Trophoblast cell (in vitro differentiated cells and primary cell): Measurements from ENCODE around the gene WDR37.

Source experiments
- DNase-seq, 2 donors: peaks; one replicate each; pipeline ENCODE4 v3.0.0-alpha.2; 2016
- H2AFZ ChIP-seq: 2 replicates; pipeline ENCODE4 v1.6.1; 2013; ENCODE audit warnings: low read length, moderate library complexity, mild to moderate bottlenecking; ENCODE audit not compliant: insufficient read depth, poor library complexity
- H2AK5ac ChIP-seq: 2 replicates; pipeline ENCODE4 v1.6.1; 2013; ENCODE audit warnings: mild to moderate bottlenecking, low read length
- H2BK120ac ChIP-seq: 2 replicates; pipeline ENCODE4 v1.6.1; 2013; ENCODE audit warnings: low read length, mild to moderate bottlenecking, moderate library complexity; ENCODE audit not compliant: insufficient read depth, poor library complexity
- H2BK12ac ChIP-seq: 2 replicates; pipeline ENCODE4 v1.6.1; 2013; ENCODE audit warnings: mild to moderate bottlenecking, low read length, moderate library complexity
- H2BK5ac ChIP-seq: 2 replicates; pipeline ENCODE4 v1.6.1; 2013; ENCODE audit warnings: low read length, low read depth, moderate library complexity, mild to moderate bottlenecking; ENCODE audit not compliant: poor library complexity
- H3K14ac ChIP-seq: 2 replicates; pipeline ENCODE4 v1.6.1; 2013; ENCODE audit warnings: mild to moderate bottlenecking, low read length
- H3K18ac ChIP-seq: 2 replicates; pipeline ENCODE4 v1.6.1; 2013; ENCODE audit warnings: mild to moderate bottlenecking, low read length
- H3K23ac ChIP-seq: 2 replicates; pipeline ENCODE4 v1.6.1; 2013; ENCODE audit warnings: low read length
- H3K27ac ChIP-seq: 2 replicates; pipeline ENCODE4 v1.5.1; 2013; ENCODE audit warnings: low read depth, mild to moderate bottlenecking, inconsistent platforms, low read length, moderate library complexity
- H3K27me3 ChIP-seq: 2 replicates; pipeline ENCODE4 v1.6.1; 2013; ENCODE audit warnings: inconsistent platforms, mild to moderate bottlenecking, low read length, moderate library complexity; ENCODE audit not compliant: insufficient read depth
- H3K36me3 ChIP-seq, 2 experiments: 1 replicate in 1 of 2; 2 replicates in 1 of 2; pipeline ENCODE4 v1.6.1; 2013; ENCODE audit warnings: low read length in 2 of 2, mild to moderate bottlenecking in 2 of 2, moderate library complexity in 1 of 2; ENCODE audit not compliant: insufficient read depth in 2 of 2, control insufficient read depth in 1 of 2
- H3K4ac ChIP-seq: 2 replicates; pipeline ENCODE4 v1.6.1; 2013; ENCODE audit warnings: low read depth, mild to moderate bottlenecking, low read length, moderate library complexity
- H3K4me1 ChIP-seq, 2 experiments: 1 replicate in 1 of 2; 2 replicates in 1 of 2; pipeline ENCODE4 v1.6.1; 2013; ENCODE audit warnings: low read length in 2 of 2, mild to moderate bottlenecking in 2 of 2, moderate library complexity in 1 of 2; ENCODE audit not compliant: insufficient read depth in 2 of 2, control insufficient read depth in 1 of 2
- H3K4me2 ChIP-seq: 2 replicates; pipeline ENCODE4 v1.6.1; 2013; ENCODE audit warnings: inconsistent platforms, mild to moderate bottlenecking, low read length, moderate library complexity
- H3K4me3 ChIP-seq: 2 replicates; pipeline ENCODE4 v1.5.1; 2013; ENCODE audit warnings: mild to moderate bottlenecking, low read depth, low read length, inconsistent platforms
- H3K79me1 ChIP-seq: one replicate; pipeline ENCODE4 v1.6.1; 2013; ENCODE audit warnings: low read length
- H3K79me2 ChIP-seq: 2 replicates; pipeline ENCODE4 v1.6.1; 2013; ENCODE audit warnings: low read length, mild to moderate bottlenecking; ENCODE audit not compliant: control insufficient read depth, insufficient read depth, poor library complexity
- H3K9ac ChIP-seq: 2 replicates; pipeline ENCODE4 v1.6.1; 2013; ENCODE audit warnings: mild to moderate bottlenecking, low read length
- H3K9me3 ChIP-seq: 2 replicates; pipeline ENCODE4 v1.6.1; 2013; ENCODE audit warnings: low read depth, mild to moderate bottlenecking, control low read depth, inconsistent platforms, low read length; ENCODE audit not compliant: insufficient read depth
- H4K12ac ChIP-seq: 2 replicates; pipeline ENCODE4 v1.6.1; 2013; ENCODE audit warnings: low read depth, mild to moderate bottlenecking, low read length, moderate library complexity
- H4K8ac ChIP-seq: 2 replicates; pipeline ENCODE4 v1.6.1; 2013; ENCODE audit warnings: low read depth, mild to moderate bottlenecking, low read length, moderate library complexity
- H4K91ac ChIP-seq: one replicate; pipeline ENCODE4 v1.6.1; 2013; ENCODE audit warnings: low read depth, mild to moderate bottlenecking, low read length, moderate library complexity
- WGBS: extraction: QIAGEN DNeasy Blood & Tissue Kit; methylation state at CpG from one replicate; pipeline ENCODE4 v1.1.7; 2013; ENCODE audit warnings: missing lambda C conversion rate; ENCODE audit not compliant: insufficient read length, insufficient coverage; ENCODE audit errors: extremely low coverage; 5-methylcytosine and 5-hydroxymethylcytosine counted together

WDR37 gene

DNA sequence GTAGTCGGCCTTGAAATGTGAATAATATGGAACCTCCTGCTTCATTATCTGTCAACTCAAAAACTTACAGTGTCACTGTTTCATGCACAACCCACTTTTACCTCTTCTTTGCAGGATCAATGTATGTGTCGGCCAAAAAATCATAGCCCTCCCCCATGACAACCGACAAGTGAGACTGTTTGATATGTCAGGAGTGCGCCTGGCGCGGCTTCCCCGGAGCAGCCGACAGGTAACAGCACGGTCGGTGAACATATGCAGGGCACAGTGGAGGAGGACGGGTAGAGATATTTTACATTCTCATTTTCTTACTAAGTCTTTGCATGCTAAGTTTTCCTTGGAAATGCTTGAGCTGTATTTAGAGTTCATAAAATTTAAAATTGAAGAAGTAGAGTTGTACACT lies 68.6 kb downstream of the WDR37 start:
- H2AFZ ChIP-seq = no peak overlapping the region

GRCh38 chr10:1126461-1126860 lies 70.3 kb downstream of the WDR37 start:
- no peak overlapping the region for H3K23ac ChIP-seq
- H2AFZ ChIP-seq = no peak overlapping the region
- no peak for DNase-seq
- H3K79me2 ChIP-seq = no peaks in the 10 kb centered on the region
- H3K14ac ChIP-seq = no peak overlapping the region
- H3K9me3 ChIP-seq = peaks cover 5% of the 10 kb centered on the region
- H4K8ac ChIP-seq = no peak overlapping the region
- WGBS = no CpG with 5 or more reads among the region's 13 CpGs
- no peaks in the 10 kb centered on the region for H3K79me1 ChIP-seq
- no peaks in the 10 kb centered on the region for H3K27me3 ChIP-seq
- H4K12ac ChIP-seq = no peak overlapping the region
- peaks cover 54 to 57% of the 10 kb centered on the region in 2 experiments for H3K36me3 ChIP-seq
- no peak overlapping the region for H2BK12ac ChIP-seq
- H2BK120ac ChIP-seq = no peak overlapping the region
- H3K4me2 ChIP-seq = no peak overlapping the region
- no peak overlapping the region for H3K4me3 ChIP-seq
- H3K4ac ChIP-seq = no peak overlapping the region
- no peaks in the 10 kb centered on the region for H3K4me1 ChIP-seq
- no peak overlapping the region for H3K9ac ChIP-seq
- H2BK5ac ChIP-seq = no peak overlapping the region
- H2AK5ac ChIP-seq = no peak overlapping the region
- H4K91ac ChIP-seq = no peak overlapping the region
- H3K18ac ChIP-seq = no peak overlapping the region
- no peak overlapping the region for H3K27ac ChIP-seq

More for the DNA sequence above, 68.6 kb downstream of the WDR37 start:
- Histone ChIP-seq H4K12ac (no peak overlapping the region), H3K36me3 (peaks cover 55% of the 10 kb centered on the region in 2 experiments), H3K79me2 (no peaks in the 10 kb centered on the region), H2BK12ac (no peak overlapping the region), H3K9me3 (peaks cover 4% of the 10 kb centered on the region), H3K27ac (no peak overlapping the region), H3K23ac (no peak overlapping the region), H3K18ac (no peak overlapping the region), H4K8ac (no peak overlapping the region), H2BK5ac (no peak overlapping the region), H3K27me3 (no peaks in the 10 kb centered on the region), H4K91ac (no peak overlapping the region), H3K4me3 (no peak overlapping the region), H3K9ac (no peak overlapping the region), H3K4me2 (no peak overlapping the region), H2AK5ac (no peak overlapping the region), H3K4ac (no peak overlapping the region), H3K4me1 (no peaks in the 10 kb centered on the region), H3K79me1 (no peaks in the 10 kb centered on the region), H3K14ac (no peak overlapping the region), H2BK120ac (no peak overlapping the region)
- no CpG with 5 or more reads among the region's 11 CpGs for WGBS
- DNase-seq = no peak

DNA sequence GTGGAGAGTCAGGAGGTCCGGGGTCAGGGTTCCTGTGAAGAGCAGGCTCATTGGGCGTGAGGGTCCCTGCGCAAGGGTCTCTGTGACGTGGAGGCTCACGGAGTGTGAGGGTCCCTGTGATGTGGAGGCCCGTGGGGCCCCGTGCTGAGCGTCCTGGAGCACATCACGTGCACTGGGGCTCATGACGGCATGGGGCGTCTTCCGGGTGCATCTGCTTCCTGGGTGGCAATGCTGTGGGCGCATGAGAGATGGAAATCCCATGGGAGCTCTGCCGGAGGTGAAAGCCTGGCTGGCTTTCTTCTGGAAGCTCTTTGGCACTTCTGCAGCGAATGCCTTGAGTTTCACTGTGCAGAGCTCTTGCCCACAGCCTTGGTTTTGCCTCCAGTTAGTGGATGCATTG lies 71.4 kb downstream of the WDR37 start:
- no peak overlapping the region for H4K91ac ChIP-seq
- no peak overlapping the region for H3K18ac ChIP-seq
- no peak overlapping the region for H2BK12ac ChIP-seq
- DNase-seq = no peak
- no peak overlapping the region for H2AFZ ChIP-seq
- WGBS = no CpG with 5 or more reads among the region's 15 CpGs
- no peaks in the 10 kb centered on the region for H3K4me1 ChIP-seq
- H4K12ac ChIP-seq = no peak overlapping the region
- no peak overlapping the region for H3K4ac ChIP-seq
- no peak overlapping the region for H2AK5ac ChIP-seq
- H3K9me3 ChIP-seq = peaks cover 5% of the 10 kb centered on the region
- no peak overlapping the region for H2BK5ac ChIP-seq
- no peak overlapping the region for H3K27ac ChIP-seq
- H4K8ac ChIP-seq = no peak overlapping the region
- H3K14ac ChIP-seq = no peak overlapping the region
- peaks cover 44 to 48% of the 10 kb centered on the region in 2 experiments for H3K36me3 ChIP-seq
- no peak overlapping the region for H3K4me3 ChIP-seq
- H3K79me1 ChIP-seq = no peaks in the 10 kb centered on the region
- no peaks in the 10 kb centered on the region for H3K79me2 ChIP-seq
- no peaks in the 10 kb centered on the region for H3K27me3 ChIP-seq
- no peak overlapping the region for H3K23ac ChIP-seq
- no peak overlapping the region for H2BK120ac ChIP-seq
- H3K4me2 ChIP-seq = no peak overlapping the region
- no peak overlapping the region for H3K9ac ChIP-seq

GRCh38 chr10:1128115-1128514 lies 71.9 kb downstream of the WDR37 start:
- WGBS = no CpG with 5 or more reads among the region's 2 CpGs
- Histone ChIP-seq H3K36me3 (peaks cover 44 to 48% of the 10 kb centered on the region in 2 experiments), H2BK12ac (no peak overlapping the region), H2AFZ (no peak overlapping the region), H3K27ac (no peak overlapping the region), H2BK120ac (no peak overlapping the region), H3K27me3 (no peaks in the 10 kb centered on the region), H3K4ac (no peak overlapping the region), H3K9me3 (peaks cover 5% of the 10 kb centered on the region), H4K91ac (no peak overlapping the region), H2BK5ac (no peak overlapping the region), H4K12ac (no peak overlapping the region), H3K14ac (no peak overlapping the region), H3K18ac (no peak overlapping the region), H4K8ac (no peak overlapping the region), H2AK5ac (no peak overlapping the region), H3K4me1 (no peaks in the 10 kb centered on the region), H3K79me2 (no peaks in the 10 kb centered on the region), H3K4me2 (no peak overlapping the region), H3K79me1 (no peaks in the 10 kb centered on the region), H3K4me3 (no peak overlapping the region), H3K23ac (no peak overlapping the region), H3K9ac (no peak overlapping the region)
- DNase-seq = no peak
